HG02981 (cell line): Measurements from ENCODE around the gene STK33.

Experiments
- ATAC-seq: cut with Tn5 transposase; IDR thresholded peaks from one replicate; pipeline ENCODE4 v1.9.1; 2021; ENCODE audit warnings: mild to moderate bottlenecking, moderate library complexity; ENCODE audit not compliant: unreplicated experiment

Gene STK33

DNA sequence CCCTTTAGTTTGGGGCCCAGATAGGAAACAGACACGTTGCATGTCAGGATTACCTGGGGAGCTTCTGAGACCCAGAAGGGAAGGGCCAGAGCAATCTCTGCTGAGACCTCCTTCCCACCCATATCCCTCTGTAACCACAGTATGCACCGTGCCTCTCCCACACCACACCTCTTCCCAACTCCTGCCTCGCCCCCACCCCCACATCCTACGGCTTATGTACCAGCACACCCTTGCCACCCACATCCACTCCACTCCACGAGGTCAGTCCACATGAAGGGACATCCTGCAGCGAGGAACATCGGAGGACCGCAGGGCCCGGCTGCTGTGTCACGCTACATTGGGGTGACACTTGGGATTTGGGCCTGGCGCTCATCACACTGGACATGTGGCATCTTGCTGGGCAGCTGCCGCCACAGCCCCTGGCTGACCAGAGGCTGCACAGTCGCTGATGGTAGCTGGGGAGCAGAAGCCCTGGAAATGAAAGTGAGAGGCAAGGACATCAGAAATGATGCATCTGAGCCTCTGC is 212.1 kb downstream of the STK33 start:
- ATAC-seq = no peak

GRCh38 chr11:8381343-8381742 is 212.7 kb downstream of the STK33 start:
- ATAC-seq = no peak

- no peak for ATAC-seq
Observed at GRCh38 chr11:8375932-8376331, 218.1 kb downstream of the STK33 start.

GRCh38 chr11:8375460-8375859 is 218.6 kb downstream of the STK33 start:
- ATAC-seq = no peak

DNA sequence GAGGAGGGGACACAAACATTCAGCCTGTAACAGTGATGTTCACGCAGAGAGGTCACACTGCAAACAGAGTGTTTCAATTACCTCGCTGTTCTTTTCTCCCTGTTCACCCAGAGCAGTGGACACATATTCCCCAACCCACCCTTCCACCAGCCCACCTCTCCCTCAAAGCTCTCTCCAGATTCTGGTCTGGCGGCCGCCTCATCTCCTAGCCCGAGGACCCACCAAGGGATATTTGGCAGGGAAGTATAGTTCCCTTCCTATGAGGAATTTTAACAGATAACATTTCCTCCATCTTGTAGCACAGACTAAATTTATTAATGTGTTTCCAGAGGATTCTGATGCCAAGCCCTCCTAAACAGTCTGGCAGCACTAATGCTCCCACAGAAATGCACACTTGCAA is 219.3 kb downstream of the STK33 start:
- ATAC-seq = no peak

DNA sequence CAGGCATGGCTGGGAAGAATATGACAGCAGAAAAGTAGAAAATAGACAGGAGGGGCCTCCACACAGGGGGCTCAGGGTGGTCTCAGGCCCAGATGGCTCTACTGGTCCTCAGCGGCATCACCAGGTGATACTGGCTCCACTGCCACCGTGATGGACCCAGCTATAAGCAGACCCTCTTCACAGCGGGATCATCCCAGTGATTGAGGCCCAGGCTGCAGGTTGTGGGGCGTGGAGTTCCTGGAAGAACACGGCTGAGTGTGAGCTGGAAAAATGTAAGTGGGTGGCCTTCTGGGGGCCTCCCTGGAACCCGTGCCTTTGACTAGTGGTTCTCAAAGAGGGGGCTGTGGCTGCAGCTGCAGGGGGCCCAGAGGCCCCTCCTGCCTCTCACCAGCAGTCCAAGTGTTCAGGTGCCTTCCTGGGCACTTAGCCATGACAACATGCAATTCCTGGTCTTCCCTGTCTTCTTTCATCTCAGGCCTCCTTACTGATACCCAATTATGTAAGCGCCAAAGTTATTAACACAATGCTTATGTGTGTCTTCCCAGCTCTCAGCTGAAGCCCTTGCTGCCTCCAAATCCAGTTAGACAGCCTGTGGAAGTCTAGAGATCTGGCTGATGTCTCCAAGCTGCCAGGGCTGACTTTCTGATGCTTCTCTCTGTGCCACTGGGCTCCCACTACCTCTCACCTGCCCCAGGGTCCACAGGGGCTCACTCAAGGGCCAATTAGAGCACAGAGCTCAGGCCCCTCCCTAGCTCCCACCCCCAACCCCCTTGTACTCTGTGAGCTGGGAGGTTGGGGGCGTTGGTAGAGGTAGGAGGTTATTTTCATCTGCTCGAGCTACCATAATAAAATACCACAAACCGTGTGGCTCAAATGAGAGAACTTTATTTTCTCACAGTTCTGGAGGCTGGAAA is 220.3 kb downstream of the STK33 start:
- no peak for ATAC-seq

- ATAC-seq = no peak
Observed at GRCh38 chr11:8372641-8373381, 221.2 kb downstream of the STK33 start.

DNA sequence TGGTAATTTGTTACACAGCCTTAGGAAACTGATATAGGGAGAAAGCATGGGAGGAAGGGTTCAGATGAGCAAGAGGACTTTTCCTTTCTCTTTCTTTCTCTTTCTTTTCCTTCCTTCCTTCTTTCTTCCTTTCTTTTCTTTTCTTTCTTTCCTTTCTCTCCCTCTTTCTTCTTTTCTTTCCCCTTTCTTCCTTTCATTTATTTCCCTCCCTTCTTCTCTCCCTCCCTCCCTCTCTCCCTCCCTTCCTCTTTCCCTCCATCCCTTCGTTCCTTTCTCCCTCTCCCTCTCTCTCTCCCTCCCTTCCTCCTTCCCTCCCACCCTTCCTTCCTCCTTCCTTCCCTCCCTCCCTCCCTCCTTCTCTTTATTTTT is 222.5 kb downstream of the STK33 start:
- ATAC-seq = no peak

GRCh38 chr11:8370812-8371515 is 223.1 kb downstream of the STK33 start:
- no peak for ATAC-seq

DNA sequence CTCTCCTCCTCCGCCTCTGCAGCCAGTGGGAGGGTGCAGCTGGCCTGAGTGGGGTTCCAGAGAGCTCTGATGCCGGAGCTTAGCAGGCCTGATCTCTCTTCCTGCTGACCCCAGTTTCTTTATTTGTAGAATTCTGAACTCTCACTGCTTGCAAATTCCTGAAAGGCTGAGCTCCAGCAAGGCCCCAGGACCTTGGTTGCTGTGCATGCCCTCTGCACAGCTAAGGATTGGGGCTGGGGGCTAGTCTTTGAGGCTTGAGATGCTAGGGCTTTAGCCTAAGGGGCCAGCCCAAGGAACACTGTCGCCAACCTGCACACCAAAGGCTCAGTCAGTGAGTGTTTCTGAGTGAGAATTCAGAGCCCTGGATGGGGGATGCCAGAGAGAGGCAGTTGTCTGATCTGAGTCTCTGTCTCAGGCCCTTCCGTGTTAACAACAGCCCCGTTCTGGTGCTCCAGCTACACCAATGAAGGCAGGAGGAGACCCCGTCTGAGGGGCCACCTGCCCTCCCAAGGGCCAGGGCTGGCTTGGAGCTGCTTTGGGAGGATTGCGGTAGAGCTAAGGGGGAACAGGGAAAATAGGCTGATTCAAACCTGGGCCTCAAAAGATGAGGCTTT is 224.3 kb downstream of the STK33 start:
- ATAC-seq = no peak

DNA sequence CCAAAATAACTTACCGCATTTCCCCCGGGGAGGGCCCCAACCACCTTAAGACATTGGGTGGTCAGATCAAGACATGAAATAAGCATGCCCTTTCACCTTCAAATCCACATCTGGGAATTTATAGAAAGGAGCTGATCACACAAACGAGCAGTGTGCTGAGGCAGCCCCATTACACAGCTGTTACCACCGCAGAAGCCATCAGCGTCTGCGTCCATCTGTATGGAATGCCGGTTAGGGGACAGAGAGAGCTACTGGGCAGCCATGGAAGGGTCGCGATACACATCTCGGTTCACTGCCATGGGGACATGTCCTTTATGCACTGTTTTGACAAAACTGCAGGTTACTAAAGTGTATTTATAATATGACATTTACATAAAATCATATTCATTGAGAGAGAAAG is 225.3 kb downstream of the STK33 start:
- ATAC-seq = no peak

DNA sequence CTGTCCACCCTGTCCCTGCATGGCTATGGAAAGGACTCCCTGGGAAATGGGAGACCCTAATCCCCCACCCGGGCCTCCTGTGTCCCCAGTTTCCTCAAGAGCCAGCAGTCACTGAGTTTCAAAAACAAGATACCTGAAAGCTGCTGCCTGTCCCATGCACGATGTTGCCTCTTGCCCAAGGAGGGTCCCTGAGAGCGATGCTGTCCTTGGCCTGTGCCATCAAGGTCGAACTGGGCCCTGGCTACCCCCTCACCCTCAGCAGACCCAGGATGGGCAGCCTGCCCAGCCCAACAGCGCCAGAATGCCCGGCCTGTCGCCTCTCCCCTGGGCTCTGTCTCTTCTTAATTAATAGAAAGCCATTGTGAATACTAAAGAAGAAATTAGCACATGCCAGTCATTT is 225.8 kb downstream of the STK33 start:
- no peak for ATAC-seq

GRCh38 chr11:8366316-8366715 is 227.7 kb downstream of the STK33 start:
- ATAC-seq = no peak

DNA sequence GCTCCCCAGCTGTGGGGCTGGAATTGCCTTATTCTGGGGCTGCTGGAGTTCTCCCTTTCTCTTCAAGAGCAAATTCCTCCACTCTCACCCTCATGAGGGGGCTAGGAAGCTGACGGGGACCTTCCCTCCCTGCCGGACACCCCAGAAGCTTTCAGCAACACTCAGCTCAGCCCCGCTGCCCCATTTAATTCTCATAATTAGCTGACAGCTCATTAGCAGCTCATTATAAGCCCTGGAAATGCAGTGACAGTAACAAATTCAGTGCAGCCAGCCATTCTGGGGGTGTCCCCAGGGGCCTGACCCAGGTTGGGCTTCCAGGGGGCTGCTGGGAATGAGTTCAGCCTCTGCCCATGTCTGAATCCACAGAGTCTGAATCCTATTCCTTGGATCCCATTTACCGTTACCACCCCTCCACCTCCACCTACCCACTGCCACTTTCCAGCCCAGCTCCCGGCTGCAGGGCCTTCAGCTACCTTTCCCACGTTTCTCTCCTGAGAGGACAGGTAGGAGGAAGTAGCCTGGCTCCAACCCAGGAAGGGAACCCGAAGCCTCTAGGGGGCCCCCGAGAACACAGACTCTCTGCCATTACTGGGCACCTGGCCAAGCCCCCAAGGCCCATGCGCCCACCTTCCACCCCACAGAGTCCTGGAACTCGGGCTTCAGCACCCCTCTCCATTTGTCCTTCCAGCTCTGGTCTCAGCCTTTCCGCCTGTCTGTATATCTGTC is 228.6 kb downstream of the STK33 start:
- ATAC-seq = no peak

DNA sequence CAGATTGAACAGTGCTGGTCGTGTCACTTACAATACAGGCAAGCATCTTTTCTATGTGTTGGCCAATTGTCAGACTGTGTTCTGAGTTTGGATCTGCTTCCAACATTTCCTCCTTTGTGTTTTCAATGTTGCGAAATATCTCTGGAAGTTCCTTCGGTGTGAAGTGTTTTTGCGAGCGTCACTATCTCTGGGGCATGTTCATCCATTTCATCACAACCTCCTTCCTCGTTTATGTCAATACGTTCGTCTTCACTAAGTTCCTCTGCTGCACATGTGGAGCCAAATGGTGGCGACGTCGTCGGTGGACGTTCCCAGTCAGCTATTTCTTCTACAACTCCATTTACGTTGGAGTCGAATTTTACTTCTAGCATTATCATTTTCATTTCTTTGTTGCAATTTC is 230.1 kb downstream of the STK33 start:
- no peak for ATAC-seq

- no peak for ATAC-seq
Observed at GRCh38 chr11:8362899-8363298, 231.1 kb downstream of the STK33 start.

DNA sequence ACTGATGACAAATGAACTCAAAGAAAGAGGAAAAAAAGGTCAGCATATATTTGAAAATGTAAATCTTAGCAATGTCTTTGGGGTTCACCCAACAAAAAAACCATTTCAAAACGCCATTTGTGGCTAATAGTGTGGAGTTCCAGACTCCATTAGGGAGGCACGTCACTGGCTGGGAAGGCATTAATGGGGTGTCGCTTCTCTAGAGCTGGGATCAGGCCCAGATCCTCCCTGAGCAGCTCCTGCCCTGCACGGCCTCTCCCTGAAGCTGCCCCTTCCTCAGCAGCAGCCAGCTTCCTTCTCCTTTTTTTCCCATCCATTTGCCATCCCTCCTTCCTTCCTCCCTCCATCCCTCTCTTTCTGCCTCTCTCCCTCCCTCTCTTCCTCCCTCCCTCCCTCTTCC is 231.5 kb downstream of the STK33 start:
- no peak for ATAC-seq

DNA sequence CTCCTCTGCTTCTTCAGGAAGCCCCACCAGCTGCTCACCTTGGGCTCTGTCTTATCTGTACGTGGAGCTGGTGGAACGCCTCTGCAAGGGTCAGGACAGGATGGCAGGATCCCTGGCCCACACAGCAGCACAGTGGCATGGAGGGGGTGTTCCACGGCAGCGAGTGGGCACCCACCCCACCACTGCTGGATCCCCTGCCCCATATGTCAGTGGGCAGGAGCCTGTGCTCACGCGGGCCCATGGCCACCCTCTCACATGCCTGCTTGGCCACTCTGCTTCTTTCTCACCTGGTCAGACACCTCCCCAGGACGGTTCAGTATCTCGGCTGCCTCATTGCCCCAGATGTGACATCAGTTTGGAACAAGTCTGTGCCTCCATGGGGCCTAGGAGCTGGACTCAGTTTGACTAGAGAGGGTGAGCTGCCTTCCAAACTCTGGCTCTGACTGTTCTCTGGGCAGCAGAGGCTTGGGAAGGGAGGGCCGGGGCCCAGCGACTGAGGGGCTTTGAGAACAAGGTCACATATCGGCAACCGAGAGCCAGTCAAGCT is 232.3 kb downstream of the STK33 start:
- ATAC-seq = no peak

GRCh38 chr11:8361206-8361605 is 232.8 kb downstream of the STK33 start:
- no peak for ATAC-seq
